ENCODE results near the gene ZSCAN30. TPM values are rescaled to one million over a fixed set of nuclear protein-coding genes. Genes with fewer than 3 reads are reported as not detected.
A peak's percentile ranks its signal among the peaks of the same experiment; 100 is the strongest.

ZSCAN30 gene
- total and polyA plus RNA-seq, 10 of the 15 experiments (the other 5 are each of a cell fraction or from before 2014, with no cell fraction given) = 2.7 to 15.7 (median 11.2) TPM

- TF ChIP-seq E4F1 (IDR thresholded peaks at IDR 0.05; ENCODE audit: borderline replicate concordance, partially characterized antibody) (peak; percentile 26), CBX5 (IDR thresholded peaks at IDR 0.05; ENCODE audit: low read depth) (peak; percentile 74; the same call in 1 of the 2 replicates), SREBF2 (IDR thresholded peaks at IDR 0.05; ENCODE audit: low read length) (no peak), POU2F2 (IDR thresholded peaks at IDR 0.05; ENCODE audit: borderline replicate concordance, low read depth, low read length) (peak; percentile 90; the same call in 2 of the 3 replicates), HDAC2 (IDR thresholded peaks at IDR 0.05) (no peak), ESRRA (IDR thresholded peaks at IDR 0.05; ENCODE audit: low read length) (peak; percentile 63; the same call in 1 of the 2 replicates), FOS (IDR thresholded peaks at IDR 0.05; ENCODE audit: borderline replicate concordance, extremely low read depth, insufficient read length) (no peak), ZBTB40 (IDR thresholded peaks at IDR 0.05; ENCODE audit: borderline replicate concordance) (peak; percentile 67; the same call in 1 of the 2 replicates), IRF4 (IDR thresholded peaks at IDR 0.05; ENCODE audit: low read depth, low read length) (peak; percentile 27; the same call in 1 of the 2 replicates), SIX5 (IDR thresholded peaks at IDR 0.05; ENCODE audit: low read depth, low read length, severe bottlenecking) (peak; percentile 23), IKZF1 (conservative IDR thresholded peaks at IDR 0.05) (peak; percentile 86), FOXM1 (IDR thresholded peaks at IDR 0.05; ENCODE audit: low read depth, low read length) (no peak), NFIC (IDR thresholded peaks at IDR 0.05; ENCODE audit: low read depth, low read length) (no peak; the same call in 1 of the 2 replicates), NR2C2 (IDR thresholded peaks at IDR 0.05; ENCODE audit: borderline replicate concordance, control insufficient read depth, insufficient read length, low read depth) (no peak), POLR2AphosphoS2 (IDR thresholded peaks at IDR 0.05; ENCODE audit: low read depth, low read length) (peak; percentile 72), CHD1 (IDR thresholded peaks at IDR 0.05; ENCODE audit: low read depth, low read length) (no peak), SRF (IDR thresholded peaks at IDR 0.05; ENCODE audit: low read depth in 2 of 2, low read length in 2 of 2) (0 out of 4 replicates have a peak, but pooled peaks of 1 of the 2 experiments have one; percentile 5), BHLHE40 (IDR thresholded peaks at IDR 0.05; ENCODE audit: borderline replicate concordance in 1 of 2, low read depth in 2 of 2, low read length in 1 of 2) (peak; percentile 44 to 80; a peak in 3 of 4 replicates), IRF5 (IDR thresholded peaks at IDR 0.05; ENCODE audit: borderline replicate concordance) (no peak), TAF1 (IDR thresholded peaks at IDR 0.05; ENCODE audit: borderline replicate concordance, low read depth, low read length) (peak; percentile 95)
- TF ChIP-seq, protein P1, sequence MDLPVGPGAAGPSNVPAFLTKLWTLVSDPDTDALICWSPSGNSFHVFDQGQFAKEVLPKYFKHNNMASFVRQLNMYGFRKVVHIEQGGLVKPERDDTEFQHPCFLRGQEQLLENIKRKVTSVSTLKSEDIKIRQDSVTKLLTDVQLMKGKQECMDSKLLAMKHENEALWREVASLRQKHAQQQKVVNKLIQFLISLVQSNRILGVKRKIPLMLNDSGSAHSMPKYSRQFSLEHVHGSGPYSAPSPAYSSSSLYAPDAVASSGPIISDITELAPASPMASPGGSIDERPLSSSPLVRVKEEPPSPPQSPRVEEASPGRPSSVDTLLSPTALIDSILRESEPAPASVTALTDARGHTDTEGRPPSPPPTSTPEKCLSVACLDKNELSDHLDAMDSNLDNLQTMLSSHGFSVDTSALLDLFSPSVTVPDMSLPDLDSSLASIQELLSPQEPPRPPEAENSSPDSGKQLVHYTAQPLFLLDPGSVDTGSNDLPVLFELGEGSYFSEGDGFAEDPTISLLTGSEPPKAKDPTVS (IDR thresholded peaks at IDR 0.05; ENCODE audit: low read depth, low read length) = no peak
Observed at GRCh38 chr18:35290094-35290735, at the start of gene ZSCAN30 (continued).

All from GM12878 (cell line).